GM18508 (cell line): ENCODE results near the gene ADK.

Source experiments
- ATAC-seq: cut with Tn5 transposase; IDR thresholded peaks from one replicate; pipeline ENCODE4 v1.9.1; 2021; ENCODE audit warnings: moderate number of reproducible peaks; ENCODE audit not compliant: insufficient read depth, unreplicated experiment

The ADK gene

GRCh38 chr10:74227697-74228424 lies 76.8 kb downstream of the ADK start:
- ATAC-seq, result no peak

DNA sequence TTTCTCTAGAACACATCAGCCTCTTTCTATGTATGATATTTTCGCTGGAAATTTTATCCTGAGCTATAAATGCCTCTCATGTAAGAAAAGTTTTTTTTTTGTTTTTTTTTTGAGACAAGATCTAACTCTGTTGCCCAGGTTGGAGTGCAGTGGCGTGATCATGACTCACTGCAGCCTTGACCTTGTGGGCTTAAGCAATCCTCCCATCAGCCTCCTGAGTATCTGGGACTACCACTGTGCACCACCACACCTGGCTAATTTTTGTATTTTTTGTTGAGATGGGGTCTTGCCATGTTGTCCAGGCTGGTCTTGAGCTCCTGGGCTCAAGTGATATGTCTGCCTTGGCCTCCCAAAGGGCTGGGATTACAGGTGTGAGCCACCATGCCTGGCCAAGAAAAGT lies 80.4 kb downstream of the ADK start:
- ATAC-seq, result no peak

- no peak for ATAC-seq
These were observed 82.3 kb downstream of the ADK start for GRCh38 chr10:74233281-74233680.

GRCh38 chr10:74234569-74234968 lies 83.5 kb downstream of the ADK start:
- no peak for ATAC-seq

DNA sequence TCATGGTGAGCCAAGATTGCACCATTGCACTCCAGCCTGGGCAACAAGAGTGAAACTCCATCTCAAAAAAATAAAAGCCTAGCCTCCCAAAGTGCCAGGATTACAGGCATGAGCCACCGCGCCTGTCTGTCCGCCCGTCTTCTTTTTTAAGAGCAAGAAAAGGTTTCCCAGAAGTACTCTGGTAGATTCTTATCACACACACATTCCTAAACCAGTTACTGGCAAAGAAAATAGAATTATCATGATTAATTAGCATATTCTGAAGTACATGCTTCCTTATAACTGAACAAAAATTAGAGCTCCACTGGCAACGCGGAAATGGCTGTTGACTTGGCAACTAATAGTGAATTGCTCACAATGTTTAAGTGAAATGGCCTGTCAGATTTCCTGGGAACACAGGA lies 87.0 kb downstream of the ADK start:
- ATAC-seq, result no peak

DNA sequence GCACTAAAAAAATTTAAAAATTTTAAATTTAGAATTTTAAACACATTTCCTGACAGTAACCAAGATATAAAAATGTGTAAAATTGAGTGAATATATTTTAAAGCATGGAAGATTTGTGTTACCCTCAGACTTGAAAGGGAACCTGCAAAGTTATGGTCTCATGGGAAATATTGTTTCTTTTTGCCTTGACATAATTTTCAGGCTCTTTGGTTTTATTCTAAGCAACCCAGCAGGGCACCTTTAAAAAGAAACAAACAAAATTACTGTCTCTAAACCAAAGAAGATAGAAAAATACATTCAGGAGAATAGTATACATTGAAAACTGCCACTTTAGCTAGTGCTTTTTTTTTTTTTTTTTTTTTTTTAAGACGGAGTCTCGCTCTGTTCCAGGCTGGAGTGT lies 87.5 kb downstream of the ADK start:
- no peak for ATAC-seq

DNA sequence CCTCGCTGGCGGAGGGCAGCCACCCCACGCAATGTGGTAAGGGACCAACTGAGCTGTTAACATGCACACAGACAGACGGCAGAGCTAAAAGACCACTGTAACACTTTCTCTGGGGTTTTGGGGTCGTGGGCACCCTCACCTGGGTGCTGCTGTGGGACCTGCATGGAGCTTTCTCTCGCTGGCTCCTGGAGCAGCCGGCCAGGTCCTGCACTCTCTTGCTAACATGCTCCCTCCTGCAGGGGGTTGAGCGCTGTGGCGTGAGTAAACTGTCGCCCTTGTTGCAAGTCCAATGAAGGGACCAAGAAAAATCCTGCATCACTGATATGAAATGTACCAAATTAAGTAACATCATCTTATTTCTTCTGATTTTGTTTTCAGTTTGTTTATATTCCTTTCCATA lies 92.0 kb downstream of the ADK start:
- no peak for ATAC-seq

GRCh38 chr10:74244097-74244685 lies 93.2 kb downstream of the ADK start:
- no peak for ATAC-seq

DNA sequence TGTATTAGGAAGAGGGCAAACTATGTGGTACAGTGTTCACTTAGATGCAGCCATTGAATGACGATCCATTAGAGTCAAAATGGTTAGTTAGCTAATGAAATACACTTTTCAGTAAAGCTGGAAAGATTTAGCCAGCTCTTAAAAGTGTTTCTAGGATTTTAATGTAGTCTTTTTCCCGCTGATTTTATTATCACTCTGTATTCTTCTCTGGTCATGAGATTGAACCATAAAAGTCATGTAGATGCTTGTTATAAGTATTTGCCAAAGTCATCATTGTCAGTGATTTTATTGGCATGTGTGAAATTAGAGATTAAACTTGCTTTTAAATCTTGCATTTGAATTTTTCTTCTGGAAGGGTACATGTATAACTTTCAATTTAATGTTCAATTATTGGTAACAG lies 93.8 kb downstream of the ADK start:
- ATAC-seq, result no peak

- no peak for ATAC-seq
These were observed 95.5 kb downstream of the ADK start for GRCh38 chr10:74246495-74246894.

DNA sequence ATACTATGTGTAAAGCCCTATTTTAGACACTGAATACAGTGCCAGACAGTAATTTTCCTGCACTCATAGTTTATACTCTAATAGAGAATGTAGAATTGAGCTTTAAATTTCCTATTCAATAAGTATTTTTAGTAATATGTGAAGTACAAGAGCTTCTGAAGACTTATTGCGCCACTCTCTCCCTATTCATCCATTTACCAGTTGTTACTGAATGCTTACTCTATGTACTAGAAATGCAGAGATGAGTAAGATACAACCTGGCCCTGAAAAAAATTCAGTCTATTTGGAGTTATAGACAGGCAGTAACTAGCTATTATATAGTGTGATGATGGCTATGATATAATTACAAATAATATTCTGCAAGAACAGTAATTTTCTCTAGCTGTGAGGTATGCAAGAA lies 98.8 kb downstream of the ADK start:
- ATAC-seq, result no peak

- ATAC-seq, result no peak
These were observed 104.2 kb downstream of the ADK start for GRCh38 chr10:74255214-74255613.

GRCh38 chr10:74255888-74256357 lies 104.9 kb downstream of the ADK start:
- ATAC-seq, result no peak

DNA sequence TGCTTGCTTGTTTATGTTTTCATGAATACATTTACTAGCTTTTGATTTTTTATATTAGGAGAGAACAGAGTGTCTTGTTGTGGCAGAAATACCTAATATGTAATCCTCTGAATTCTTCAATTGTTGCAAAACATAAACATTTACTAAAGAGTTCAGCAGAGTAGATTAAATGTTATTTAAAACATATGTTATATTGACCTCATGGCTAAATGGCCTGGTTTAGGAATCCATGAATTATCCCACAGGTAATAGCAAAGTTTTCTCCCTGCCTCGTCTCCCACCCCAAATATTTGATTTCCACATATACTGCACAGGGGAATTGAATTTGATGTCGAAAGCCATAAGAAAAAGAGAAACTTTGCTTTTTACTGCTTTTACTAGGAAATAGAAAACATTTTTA lies 111.8 kb downstream of the ADK start:
- ATAC-seq, result no peak

DNA sequence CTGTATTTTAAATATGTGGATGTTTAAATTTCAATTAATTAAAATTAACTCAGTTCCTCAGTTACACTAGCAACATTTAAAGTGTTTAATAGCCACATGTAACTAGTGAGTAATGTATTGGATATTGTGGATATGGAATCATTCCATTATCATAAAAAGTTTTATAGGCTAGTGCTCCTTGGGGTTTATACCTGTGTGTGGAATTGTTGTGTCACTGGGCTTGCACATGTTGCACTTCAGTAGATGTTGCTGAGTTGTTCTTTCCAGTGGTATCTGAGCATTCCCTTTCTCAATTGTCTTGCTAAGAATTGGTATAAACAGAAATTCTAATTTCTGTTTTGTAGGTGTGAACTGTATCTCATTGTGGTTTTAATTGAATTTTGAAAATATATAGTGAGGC lies 113.0 kb downstream of the ADK start:
- ATAC-seq, result no peak

DNA sequence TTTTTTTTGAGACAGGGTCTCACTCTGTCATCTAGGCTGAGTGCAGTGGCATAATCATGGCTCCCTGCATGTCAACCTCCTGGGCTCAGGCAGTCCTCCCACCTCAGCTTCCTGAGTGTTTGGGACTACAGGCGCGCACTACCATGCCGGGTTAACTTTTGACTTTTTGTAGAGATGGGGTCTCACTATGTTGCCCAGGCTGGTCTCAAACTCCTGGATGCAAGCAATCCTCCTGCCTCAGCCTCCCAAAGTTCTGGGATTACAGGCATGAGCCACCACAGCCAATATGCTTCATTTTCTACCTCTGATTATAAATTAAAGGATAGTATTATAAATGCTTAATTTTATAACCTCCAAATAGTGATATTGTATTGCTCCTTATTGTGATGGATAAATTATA lies 121.3 kb downstream of the ADK start:
- ATAC-seq, result no peak

GRCh38 chr10:74275755-74276290 lies 124.8 kb downstream of the ADK start:
- no peak for ATAC-seq

DNA sequence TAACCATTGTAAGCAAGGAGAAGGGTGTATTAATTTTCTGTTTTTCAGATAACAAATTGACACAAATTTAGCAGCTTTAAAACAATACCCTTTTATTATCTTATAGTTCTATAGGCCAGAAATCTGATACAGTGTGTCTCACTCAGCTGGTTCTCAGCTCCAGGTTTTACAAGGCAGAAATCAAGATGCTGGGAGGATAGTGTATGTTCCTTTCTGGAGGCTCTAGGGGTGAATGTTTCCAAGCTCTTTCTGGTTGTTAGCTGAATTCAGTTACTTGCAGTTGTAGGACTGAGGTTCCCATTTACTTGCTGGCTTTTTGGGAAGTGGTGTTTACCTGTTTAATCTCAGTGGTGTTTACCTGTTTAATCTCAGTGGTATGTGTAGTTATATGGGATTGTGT lies 125.4 kb downstream of the ADK start:
- ATAC-seq, result no peak

GRCh38 chr10:74282151-74282847 lies 131.3 kb downstream of the ADK start:
- ATAC-seq, result no peak

DNA sequence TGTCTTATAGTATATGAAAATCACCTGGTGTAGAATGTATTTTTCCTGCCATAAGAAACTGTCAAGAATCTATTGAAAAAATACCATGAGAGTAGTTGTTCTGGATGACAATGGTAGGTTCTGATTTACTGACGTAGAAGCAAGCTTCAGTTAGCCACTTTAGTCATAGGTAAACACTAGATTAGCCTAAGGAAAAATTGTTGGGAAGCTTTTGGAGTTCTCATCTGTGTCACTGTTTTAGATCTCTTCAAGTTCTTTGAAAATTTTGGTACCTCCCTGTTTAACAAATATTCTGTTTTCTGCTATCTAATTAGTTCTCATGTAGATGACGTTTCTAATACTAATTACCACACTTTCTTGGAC lies 131.8 kb downstream of the ADK start:
- ATAC-seq, result no peak

GRCh38 chr10:74289188-74289587 lies 138.2 kb downstream of the ADK start:
- no peak for ATAC-seq
